ENCODE measurements around the gene KLHL3.

The KLHL3 gene

GRCh38 chr5:137743031-137743640, 7.2 kb upstream of the KLHL3 start:
- DNase-seq (ENCODE audit: low read depth) = no peak

DNA sequence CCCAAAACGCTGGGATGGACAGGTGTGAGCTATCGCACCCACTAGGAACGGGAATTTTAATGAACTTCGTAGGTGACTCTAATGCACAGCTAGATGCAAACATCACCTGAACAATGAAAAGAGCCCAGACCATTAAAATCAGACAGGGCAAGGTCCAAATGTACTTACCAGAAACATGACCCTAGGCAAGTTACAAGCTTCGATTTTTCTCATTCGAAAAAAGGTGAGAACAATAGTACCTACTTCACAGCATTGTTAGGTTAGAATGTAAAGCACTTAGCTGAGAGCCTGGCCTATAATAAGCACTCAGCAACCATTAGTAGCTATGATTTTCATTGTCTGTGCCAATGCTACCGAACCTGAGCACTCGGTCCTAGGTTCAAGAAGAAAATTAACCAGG, 5.8 kb upstream of the KLHL3 start:
- DNase-seq (ENCODE audit: low read depth) = no peak

GRCh38 chr5:137739737-137740136, 3.8 kb upstream of the KLHL3 start:
- DNase-seq (ENCODE audit: low read depth) = no peak

DNA sequence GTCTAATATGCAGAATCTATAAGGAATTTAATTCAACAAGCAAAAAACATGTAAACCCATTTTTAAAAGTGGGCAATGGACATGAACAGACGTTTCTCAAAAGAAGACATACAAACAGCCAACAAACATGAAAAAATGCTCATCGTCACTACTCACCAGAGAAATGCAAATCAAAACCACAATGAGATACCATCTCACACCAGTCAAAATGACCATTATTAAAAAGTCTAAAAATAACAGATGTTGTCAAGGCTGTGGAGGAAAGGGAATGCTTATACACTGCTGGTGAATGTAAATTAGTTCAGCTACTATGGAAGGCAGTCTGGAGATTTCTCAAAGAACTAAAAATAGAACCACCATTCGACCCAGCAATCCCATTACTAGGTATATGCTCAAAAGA, 3.1 kb upstream of the KLHL3 start:
- DNase-seq (ENCODE audit: low read depth) = no peak

- no peak for DNase-seq (ENCODE audit: low read depth)
Observed at GRCh38 chr5:137737349-137738131, 1.7 kb upstream of the KLHL3 start.

- DNase-seq (ENCODE audit: low read depth) = no peak
Observed at GRCh38 chr5:137736496-137736895, 607 bp upstream of the KLHL3 start.

GRCh38 chr5:137734962-137735554, 831 bp downstream of the KLHL3 start:
- DNase-seq (ENCODE audit: low read depth) = no peak

GRCh38 chr5:137734331-137734730, 1.6 kb downstream of the KLHL3 start:
- DNase-seq (ENCODE audit: low read depth) = no peak

GRCh38 chr5:137733922-137734321, 2.0 kb downstream of the KLHL3 start:
- no peak for DNase-seq (ENCODE audit: low read depth)

- no peak for DNase-seq (ENCODE audit: low read depth)
Observed at GRCh38 chr5:137733006-137733405, 2.9 kb downstream of the KLHL3 start.

DNA sequence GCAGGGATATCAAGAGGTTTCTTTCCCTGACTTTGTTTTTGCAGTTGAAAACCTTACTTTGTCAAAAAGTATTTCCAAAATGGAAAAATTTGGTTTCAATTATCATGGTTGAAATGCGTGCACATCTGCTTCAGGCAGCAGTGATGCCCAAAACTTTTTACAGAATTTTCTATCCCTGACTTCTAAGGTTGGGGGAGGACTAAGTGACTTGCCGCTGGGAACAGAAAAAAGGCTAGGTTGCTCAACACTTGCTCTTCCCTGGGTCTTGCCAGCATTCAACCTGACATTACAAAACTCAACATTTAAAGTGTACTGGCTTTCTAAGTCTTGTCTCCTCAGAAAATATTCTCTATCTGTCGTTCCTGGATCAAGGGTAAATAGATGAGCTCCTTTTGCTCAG, 4.7 kb downstream of the KLHL3 start:
- DNase-seq (ENCODE audit: low read depth) = no peak

GRCh38 chr5:137730336-137730735, 5.6 kb downstream of the KLHL3 start:
- no peak for DNase-seq (ENCODE audit: low read depth)

- DNase-seq (ENCODE audit: low read depth) = no peak
Observed at GRCh38 chr5:137728048-137728447, 7.8 kb downstream of the KLHL3 start.

DNA sequence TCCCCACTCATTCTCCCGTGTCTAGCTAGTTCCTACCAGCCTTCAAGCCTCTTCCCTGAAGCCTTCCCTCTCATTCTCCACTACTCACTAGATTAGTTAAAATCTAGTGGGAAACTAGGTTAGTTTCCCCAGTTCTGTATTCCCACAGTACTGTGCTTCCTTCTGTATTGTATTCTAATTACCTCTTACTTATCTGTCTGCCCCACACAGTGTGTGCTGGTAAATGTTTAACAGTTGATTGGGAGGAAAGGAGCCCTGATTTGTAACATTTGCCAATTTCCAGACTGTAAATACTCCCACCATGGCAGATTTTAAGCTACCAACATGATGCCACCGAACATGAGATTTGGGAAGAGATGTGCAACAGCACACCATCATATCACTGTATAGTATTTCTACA, 8.3 kb downstream of the KLHL3 start:
- no peak for DNase-seq (ENCODE audit: low read depth)

DNA sequence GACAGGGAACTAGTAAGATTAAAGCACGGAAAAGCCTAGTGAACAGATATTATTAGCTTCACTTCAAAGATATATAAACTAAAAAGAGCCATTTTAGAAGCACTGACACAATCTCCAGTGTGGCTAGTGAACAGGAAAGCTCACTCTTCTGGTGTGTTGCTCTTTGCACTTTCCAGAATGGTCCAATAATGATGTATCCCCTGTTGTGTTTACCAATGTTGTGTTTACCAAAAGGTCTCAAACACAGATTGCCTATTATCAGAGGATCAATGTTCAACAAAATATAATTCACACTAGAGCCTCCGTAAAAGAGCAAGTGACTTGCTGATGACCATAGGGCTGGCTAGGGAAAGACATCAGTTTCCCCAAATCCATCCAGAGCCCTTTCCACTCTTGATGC, 11.6 kb downstream of the KLHL3 start:
- no peak for DNase-seq (ENCODE audit: low read depth)

DNA sequence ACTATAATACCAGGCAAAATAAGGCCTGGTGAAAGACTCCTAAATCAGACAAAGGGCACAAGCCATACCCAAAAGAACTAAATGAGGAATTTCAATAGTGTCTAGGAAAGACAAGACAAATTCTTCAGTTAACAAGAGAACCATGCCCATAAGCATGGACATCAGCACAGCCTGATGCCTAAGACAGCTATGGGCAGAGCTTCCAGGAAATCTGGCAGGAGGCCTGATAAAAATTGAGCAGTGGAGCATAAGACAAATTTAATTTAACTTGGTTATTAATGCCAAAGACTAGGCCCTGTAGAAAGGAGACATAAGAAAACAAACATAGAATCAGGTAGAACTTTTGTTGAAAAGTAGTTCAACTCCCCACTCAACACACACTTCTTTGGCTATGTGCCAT, 17.3 kb downstream of the KLHL3 start:
- no peak for DNase-seq (ENCODE audit: low read depth)

GRCh38 chr5:137716337-137716736, 19.6 kb downstream of the KLHL3 start:
- DNase-seq (ENCODE audit: low read depth) = no peak

DNA sequence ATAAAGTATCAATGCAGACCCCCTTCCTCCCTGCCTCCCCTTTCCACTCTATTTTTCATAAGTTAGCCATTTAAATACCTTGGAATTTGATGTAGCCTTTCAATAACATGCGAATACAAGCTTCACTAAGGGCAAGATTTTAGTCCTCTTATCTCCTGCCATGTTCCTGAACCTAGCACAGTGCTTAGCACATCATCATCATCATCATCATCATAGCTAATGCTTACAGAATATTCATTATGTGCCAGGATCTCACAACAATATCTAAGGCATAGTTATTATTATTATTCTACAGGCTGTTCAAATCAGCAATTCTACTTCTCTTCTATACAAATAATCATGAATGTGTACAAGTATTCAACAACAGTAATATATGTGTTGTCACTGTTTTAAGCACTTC, 20.4 kb downstream of the KLHL3 start:
- no peak for DNase-seq (ENCODE audit: low read depth)

GRCh38 chr5:137714946-137715345, 20.9 kb downstream of the KLHL3 start:
- DNase-seq (ENCODE audit: low read depth) = no peak

- no peak for DNase-seq (ENCODE audit: low read depth)
Observed at GRCh38 chr5:137714494-137714893, 21.4 kb downstream of the KLHL3 start.

DNA sequence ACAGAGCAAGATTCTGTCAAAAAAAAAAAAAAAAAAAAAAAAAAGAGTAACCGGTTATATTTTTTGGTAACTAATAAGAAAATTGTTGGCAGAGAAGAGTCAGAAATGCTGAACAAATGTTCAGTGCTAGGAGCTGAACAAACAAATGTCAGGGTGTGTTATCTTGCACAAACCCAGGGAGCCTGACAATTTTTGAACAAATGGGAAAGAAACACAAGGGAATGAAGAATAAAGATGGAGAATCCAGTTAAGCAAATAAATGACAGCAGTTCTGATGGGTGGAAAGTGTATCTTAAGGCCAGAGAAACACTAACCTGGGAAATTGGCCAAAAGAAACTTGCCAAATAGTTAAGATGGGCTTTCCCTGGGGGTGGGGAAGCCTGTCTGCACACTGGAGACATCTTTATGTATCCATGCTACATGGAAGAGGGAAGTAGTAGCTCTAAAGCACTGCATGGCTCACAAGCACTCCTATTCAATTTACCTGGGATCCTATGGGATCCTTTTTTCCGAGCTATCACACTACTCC, 23.7 kb downstream of the KLHL3 start:
- DNase-seq (ENCODE audit: low read depth) = no peak

DNA sequence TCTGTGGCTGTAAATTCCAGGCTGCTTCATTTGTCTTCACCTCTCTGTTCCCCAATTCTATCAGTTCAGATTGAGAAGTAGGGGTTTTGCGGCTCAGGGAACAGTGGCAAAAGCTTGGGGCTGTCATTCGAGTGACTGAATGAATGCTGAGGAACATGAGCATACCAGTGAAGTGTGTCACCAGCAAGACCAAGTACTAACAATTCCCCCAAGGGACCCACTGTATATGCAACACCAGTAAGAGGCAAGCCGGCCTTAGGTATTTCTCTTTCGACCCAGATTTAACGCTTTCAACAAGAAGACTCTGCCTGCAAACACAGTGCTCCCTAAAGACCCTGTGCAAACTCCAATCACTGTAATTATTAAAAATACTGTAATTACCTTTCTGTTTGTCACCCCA, 25.8 kb downstream of the KLHL3 start:
- no peak for DNase-seq (ENCODE audit: low read depth)

GRCh38 chr5:137708796-137709559, 26.9 kb downstream of the KLHL3 start:
- DNase-seq (ENCODE audit: low read depth) = no peak

Data from stimulated activated CD8-positive, alpha-beta memory T cell treated with anti-CD3 and anti-CD28 coated beads, Interleukin-4, amount 100 ng/mL, for 24 hours (primary cell).